A172 (cell line): ENCODE measurements around the gene NTNG2. TPM values are rescaled to one million over a fixed set of nuclear protein-coding genes. Genes with fewer than 3 reads are reported as not detected.
"Not testable (repeated sequence)": the region's sequence is repeated elsewhere in the genome, so short reads cannot be mapped to it uniquely, and the experiment has no call there.

ENCODE experiments used
- DNase-seq: peaks from one replicate; pipeline ENCODE4 v3.0.0-alpha.2; 2015; ENCODE audit warnings: low spot score
- total RNA-seq: library from RNA; depleted of rRNA; stranded (reverse); fragments of >200 nt; shearing (Covaris generic); gene quantifications from 2 replicates; pipeline ENCODE4 v1.2.3, GENCODE V29; 2014; rRNA removed

The NTNG2 gene
- 3.8 and 5.7 TPM in 2 replicates for total RNA-seq

- DNase-seq: no peak
Observed at GRCh38 chr9:132161743-132162184, at the start of gene NTNG2. Gene NTNG2 (plus strand): TSS chr9:132162058. CDS start chr9:132166832, 4,774 bp downstream.

GRCh38 chr9:132114102-132114707 lies 47.7 kb upstream of the NTNG2 start:
- DNase-seq: peak; percentile 69

GRCh38 chr9:132116583-132116982 lies 45.3 kb upstream of the NTNG2 start:
- DNase-seq: no peak

- no peak for DNase-seq
Observed at GRCh38 chr9:132117694-132118093, 44.2 kb upstream of the NTNG2 start.

GRCh38 chr9:132121021-132121420 lies 40.8 kb upstream of the NTNG2 start:
- no peak for DNase-seq

GRCh38 chr9:132124800-132125199 lies 37.1 kb upstream of the NTNG2 start:
- DNase-seq: no peak

GRCh38 chr9:132125361-132125760 lies 36.5 kb upstream of the NTNG2 start:
- DNase-seq: no peak

GRCh38 chr9:132125944-132126679 lies 35.7 kb upstream of the NTNG2 start:
- DNase-seq: peak; percentile 18

- DNase-seq: no peak
Observed at GRCh38 chr9:132126680-132127236, 35.1 kb upstream of the NTNG2 start.

- no peak for DNase-seq
Observed at GRCh38 chr9:132127888-132128534, 33.8 kb upstream of the NTNG2 start.

- DNase-seq: no peak
Observed at GRCh38 chr9:132129535-132129934, 32.3 kb upstream of the NTNG2 start.

GRCh38 chr9:132134085-132134484 lies 27.8 kb upstream of the NTNG2 start:
- not testable (repeated sequence) for DNase-seq

GRCh38 chr9:132135456-132135855 lies 26.4 kb upstream of the NTNG2 start:
- no peak for DNase-seq

- DNase-seq: no peak
Observed at GRCh38 chr9:132136151-132136780, 25.6 kb upstream of the NTNG2 start.

- peak; percentile 50 for DNase-seq
Observed at GRCh38 chr9:132141344-132141947, 20.4 kb upstream of the NTNG2 start.

GRCh38 chr9:132141948-132142594 lies 19.8 kb upstream of the NTNG2 start:
- peak; percentile 63 for DNase-seq

- no peak for DNase-seq
Observed at GRCh38 chr9:132142924-132143323, 18.9 kb upstream of the NTNG2 start.

- peak; percentile 31 for DNase-seq
Observed at GRCh38 chr9:132143359-132143758, 18.5 kb upstream of the NTNG2 start.

- DNase-seq: peak; percentile 80
Observed at GRCh38 chr9:132144708-132145365, 17.0 kb upstream of the NTNG2 start.

GRCh38 chr9:132146039-132146438 lies 15.8 kb upstream of the NTNG2 start:
- DNase-seq: no peak
